HG02678 (cell line): ENCODE measurements around the gene SLC44A5.
"Not testable (repeated sequence)": the region's sequence is repeated elsewhere in the genome, so short reads cannot be mapped to it uniquely, and the experiment has no call there.

ENCODE experiments used
- ATAC-seq: cut with Tn5 transposase; IDR thresholded peaks from one replicate; pipeline ENCODE4 v1.9.1; 2021; ENCODE audit warnings: mild to moderate bottlenecking, moderate library complexity; ENCODE audit not compliant: unreplicated experiment

SLC44A5 gene

GRCh38 chr1:75375476-75376447 lies 235.2 kb downstream of the SLC44A5 start:
- not testable (repeated sequence) for ATAC-seq

GRCh38 chr1:75373542-75374159 lies 237.3 kb downstream of the SLC44A5 start:
- no peak for ATAC-seq

GRCh38 chr1:75366595-75366994 lies 244.3 kb downstream of the SLC44A5 start:
- ATAC-seq = no peak

- no peak for ATAC-seq
Measured at GRCh38 chr1:75361260-75361659, 249.7 kb downstream of the SLC44A5 start.

- not testable (repeated sequence) for ATAC-seq
Measured at GRCh38 chr1:75354267-75354666, 256.6 kb downstream of the SLC44A5 start.

DNA sequence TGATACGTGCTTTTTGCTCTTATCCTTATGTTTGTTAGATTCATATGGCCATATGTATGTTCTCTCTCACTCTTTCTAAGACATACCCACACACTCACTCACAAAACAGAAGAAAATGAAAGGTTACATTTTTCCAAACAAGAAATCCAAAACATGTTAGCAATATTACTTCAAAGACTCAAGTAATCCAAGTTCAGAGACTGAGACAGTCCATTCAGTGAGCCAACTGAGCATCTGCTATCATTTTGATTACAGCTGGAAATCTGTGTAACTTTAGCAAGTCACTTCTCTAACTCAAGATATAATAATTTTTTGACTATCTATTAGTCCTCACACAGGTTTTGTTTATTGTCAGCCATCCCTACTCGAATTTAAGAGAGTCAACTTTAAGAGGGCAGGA lies 257.9 kb downstream of the SLC44A5 start:
- no peak for ATAC-seq

- ATAC-seq = no peak
Measured at GRCh38 chr1:75345538-75346292, 265.2 kb downstream of the SLC44A5 start.

DNA sequence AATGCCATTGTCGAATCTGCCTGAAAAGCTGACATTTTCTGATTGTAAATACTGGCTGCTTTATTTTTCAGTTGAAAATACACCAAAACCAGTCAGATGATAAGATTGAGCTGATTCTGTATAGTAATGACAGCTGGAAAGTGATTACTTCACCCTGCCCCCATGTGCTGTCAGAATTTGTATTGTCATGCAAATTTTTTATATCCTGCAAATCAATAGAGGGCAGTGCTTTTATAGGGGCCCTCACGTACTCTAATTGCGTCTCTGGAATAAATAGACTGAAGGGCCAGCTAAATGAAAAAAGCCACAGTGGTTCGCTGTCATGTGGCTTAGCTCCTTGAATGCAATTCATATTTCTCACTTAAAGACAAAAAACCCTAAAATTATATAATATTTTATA lies 268.1 kb downstream of the SLC44A5 start:
- no peak for ATAC-seq

DNA sequence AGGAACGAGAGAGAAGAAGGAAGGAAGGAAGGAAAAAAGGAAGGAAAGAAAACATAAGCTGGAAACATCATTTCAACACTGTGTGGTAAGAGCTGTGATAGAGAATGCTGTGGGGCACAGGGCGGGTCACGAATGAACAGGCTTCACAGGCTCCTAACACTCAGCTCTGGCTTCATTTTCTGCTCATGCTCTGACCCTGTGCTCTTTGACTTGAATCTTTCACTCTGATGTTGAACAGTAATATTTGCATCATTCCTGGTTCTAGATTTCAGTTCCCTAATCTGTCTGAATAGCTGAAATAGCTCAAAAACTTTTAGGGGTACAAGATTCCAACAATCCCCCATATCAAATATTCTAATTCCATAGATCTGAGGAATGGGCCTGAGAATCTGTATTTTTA lies 269.4 kb downstream of the SLC44A5 start:
- peak; percentile 42 for ATAC-seq

DNA sequence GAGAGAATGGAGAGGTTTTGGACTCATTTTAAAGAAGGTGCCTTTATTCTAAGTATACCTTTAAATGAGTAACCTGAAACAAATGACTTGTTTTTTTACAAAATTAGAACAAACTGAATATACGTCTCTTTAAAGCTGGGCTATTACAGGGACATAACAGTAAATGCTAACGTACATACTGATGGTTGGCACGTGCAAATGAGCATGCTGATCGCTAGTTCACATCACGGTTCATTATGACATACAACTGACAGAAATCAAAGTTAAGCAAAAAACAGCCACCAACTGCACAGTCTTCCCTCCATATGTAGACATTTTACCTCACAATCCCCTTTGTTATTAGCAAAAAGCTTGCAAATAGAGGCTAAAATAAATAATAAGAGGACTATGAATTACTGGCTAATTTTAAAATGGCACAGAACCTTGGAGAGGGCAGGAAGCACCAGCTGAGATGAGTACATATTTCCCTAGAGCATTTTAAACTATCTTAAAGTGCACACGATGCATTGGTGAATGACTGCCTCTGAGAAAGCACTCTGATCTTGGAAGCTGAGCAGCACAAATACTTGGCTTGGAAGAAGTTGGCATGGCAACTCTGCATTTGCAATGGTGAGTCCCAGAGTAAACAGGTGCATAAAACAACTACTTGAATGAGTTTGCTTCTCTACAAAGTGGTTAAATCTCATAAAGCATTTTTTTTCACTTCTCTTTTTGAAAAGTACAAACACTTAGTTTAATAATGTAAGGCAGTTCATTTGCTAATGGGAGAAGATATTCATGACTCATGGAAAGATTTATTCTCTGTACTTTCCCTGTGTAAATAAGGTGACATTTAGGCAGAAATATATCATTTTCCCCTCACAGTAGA lies 272.1 kb downstream of the SLC44A5 start:
- ATAC-seq = peak; percentile 89

- ATAC-seq = no peak
Measured at GRCh38 chr1:75334876-75335389, 276.0 kb downstream of the SLC44A5 start.

DNA sequence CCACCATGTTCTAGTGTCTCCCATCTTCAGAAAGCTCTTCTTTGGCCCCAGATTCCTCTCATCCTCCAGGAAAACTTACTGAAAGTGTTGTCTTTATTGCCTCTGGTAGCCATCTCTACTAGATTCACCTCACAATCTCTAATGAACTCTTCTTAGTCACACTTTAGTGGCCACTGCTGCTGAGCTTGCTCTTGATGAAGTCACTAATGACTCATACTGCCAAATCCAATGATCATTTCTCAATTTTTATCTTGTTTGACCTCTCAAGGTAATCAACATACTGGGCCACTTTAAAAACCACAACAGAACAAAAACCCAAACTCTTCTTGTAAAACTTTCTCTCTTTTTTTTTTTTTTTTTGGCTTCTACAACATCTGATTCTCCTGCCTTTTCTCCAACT lies 280.3 kb downstream of the SLC44A5 start:
- ATAC-seq = no peak

DNA sequence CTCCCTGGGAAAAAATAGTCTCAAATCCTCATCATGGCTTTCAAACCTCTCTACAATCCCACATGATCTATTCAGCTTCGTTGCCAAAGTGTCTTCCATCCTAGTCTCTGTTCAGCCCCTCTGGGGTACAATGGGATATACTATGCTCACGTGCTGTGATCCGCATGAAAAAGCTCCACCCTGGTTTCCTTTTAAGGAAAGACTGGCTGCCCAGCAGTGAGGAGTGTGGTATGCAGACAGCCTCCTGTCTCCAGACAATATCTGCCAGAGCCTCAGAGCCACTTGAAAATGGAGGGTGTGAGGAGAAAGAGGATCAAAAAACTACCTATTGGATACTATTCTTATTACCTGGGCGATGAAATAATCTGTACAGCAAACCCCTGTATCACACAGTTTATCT lies 282.2 kb downstream of the SLC44A5 start:
- no peak for ATAC-seq

GRCh38 chr1:75327395-75327794 lies 283.5 kb downstream of the SLC44A5 start:
- no peak for ATAC-seq

GRCh38 chr1:75317976-75318375 lies 292.9 kb downstream of the SLC44A5 start:
- ATAC-seq = no peak

DNA sequence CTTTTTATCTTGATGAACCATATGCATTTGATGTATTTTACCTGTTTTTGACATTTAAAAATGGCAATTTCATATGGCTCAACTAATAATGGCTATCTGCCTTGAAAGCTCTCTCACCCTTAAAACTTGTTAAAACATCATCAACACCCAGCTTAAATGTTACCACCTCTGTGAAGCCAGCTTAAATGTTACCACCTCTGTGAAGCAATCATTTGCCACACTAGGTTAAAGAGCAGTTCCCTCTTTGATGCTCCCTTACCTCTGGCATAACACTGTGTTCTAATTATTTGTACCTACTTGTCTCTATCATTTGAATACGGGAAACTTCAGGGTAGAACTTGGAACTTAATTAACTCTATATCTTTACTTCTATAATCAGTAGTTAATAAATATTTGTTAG lies 294.7 kb downstream of the SLC44A5 start:
- ATAC-seq = no peak

DNA sequence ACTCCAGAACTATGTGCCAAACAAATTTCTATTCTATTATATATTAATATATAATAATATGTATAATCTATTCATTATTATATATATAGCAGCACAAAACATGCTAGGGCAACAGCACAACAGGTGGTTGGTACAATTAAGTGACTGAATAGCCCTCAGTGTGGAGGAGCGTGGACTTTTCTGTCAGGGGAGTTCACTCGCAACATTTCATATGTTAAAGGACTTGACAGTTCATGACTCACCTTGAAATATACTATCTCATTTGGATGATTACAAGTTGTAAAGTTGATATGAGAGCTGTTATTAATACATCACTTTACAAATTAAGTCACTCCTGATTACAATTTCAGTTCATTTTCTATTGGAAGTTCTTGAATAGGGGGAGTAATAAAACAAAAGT lies 298.3 kb downstream of the SLC44A5 start:
- no peak for ATAC-seq

GRCh38 chr1:75310067-75310466 lies 300.8 kb downstream of the SLC44A5 start:
- no peak for ATAC-seq

GRCh38 chr1:75308365-75308764 lies 302.5 kb downstream of the SLC44A5 start:
- ATAC-seq = no peak

DNA sequence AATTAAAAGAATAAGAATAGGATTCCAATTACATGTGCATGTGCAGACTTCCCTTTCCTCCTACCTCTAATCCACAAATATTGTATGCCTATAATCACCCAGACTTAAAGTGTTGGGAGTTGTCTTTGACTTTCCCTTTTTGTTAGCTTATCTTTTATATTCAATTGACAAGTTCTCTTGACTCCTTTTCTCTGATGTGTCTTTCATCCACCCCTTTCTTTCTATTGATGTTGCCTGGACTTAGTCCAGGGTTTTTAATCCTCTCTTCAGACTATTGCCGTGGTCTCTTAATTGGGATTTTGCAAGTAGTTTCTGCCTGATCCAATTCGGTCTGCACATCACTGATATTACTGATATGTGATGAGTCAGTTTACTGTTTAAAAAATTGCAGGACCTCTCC lies 305.9 kb downstream of the SLC44A5 start:
- ATAC-seq = no peak
